CD14-positive monocyte (primary cell): ENCODE data around the gene FAM219B. TPM values are rescaled to one million over a fixed set of nuclear protein-coding genes. Genes with fewer than 3 reads are reported as not detected.

Experiments used
- DNase-seq, 3 donors: peaks; one replicate each; pipeline ENCODE4 v3.0.0-alpha.2; 2011 to 2022
- H2AFZ ChIP-seq: 2 replicates; pipeline ENCODE4 v1.6.0; 2012; ENCODE audit warnings: mild to moderate bottlenecking, low read depth, low read length, inconsistent platforms; ENCODE audit not compliant: insufficient read depth, poor library complexity, severe bottlenecking
- H3K27ac ChIP-seq, 2 donors: 1 replicate in 1 of 2; 2 replicates in 1 of 2; pipeline ENCODE4 v1.5.1; 2012 to 2013; ENCODE audit warnings: low read length in 2 of 2, control low read depth in 1 of 2, inconsistent platforms in 1 of 2, low read depth in 1 of 2, mild to moderate bottlenecking in 1 of 2
- H3K27me3 ChIP-seq, 2 donors: one replicate each; pipeline versions ENCODE4 v1.6.0 to v1.6.1; 2011 to 2013; ENCODE audit warnings: low read length in 2 of 2; ENCODE audit not compliant: control insufficient read depth in 2 of 2, insufficient read depth in 2 of 2
- H3K36me3 ChIP-seq, 2 donors: replicated peaks in 1 of 2; 1 replicate in 1 of 2; 2 replicates in 1 of 2; pipeline versions ENCODE4 v1.5.1 to v1.6.1; 2012 to 2013; ENCODE audit warnings: low read length in 2 of 2, control low read depth in 1 of 2, inconsistent platforms in 1 of 2, mild to moderate bottlenecking in 1 of 2; ENCODE audit not compliant: insufficient read depth in 2 of 2, control insufficient read depth in 1 of 2
- H3K4me1 ChIP-seq, 2 donors: 1 replicate in 1 of 2; 2 replicates in 1 of 2; pipeline versions ENCODE4 v1.5.1 to v1.6.1; 2012 to 2013; ENCODE audit warnings: low read length in 2 of 2, control low read depth in 1 of 2, inconsistent platforms in 1 of 2, mild to moderate bottlenecking in 1 of 2, moderate library complexity in 1 of 2; ENCODE audit not compliant: insufficient read depth in 2 of 2, control insufficient read depth in 1 of 2
- H3K4me2 ChIP-seq: replicated peaks from 2 replicates; pipeline ENCODE3; 2012; ENCODE audit warnings: low read length, moderate library complexity, mild to moderate bottlenecking; ENCODE audit not compliant: poor library complexity, severe bottlenecking; ENCODE audit errors: extremely low read depth
- H3K4me3 ChIP-seq, 3 experiments: fragments of 200-600 bp in 1 of 3; sonication (generic) in 1 of 3; replicated peaks in 1 of 3; 1 replicate in 2 of 3; 2 replicates in 1 of 3; pipeline ENCODE4 v1.5.1; 2011 to 2013; ENCODE audit warnings: low read length in 3 of 3, mild to moderate bottlenecking in 3 of 3, control low read depth in 2 of 3, low read depth in 2 of 3, inconsistent platforms in 1 of 3, moderate library complexity in 1 of 3
- H3K79me2 ChIP-seq: 2 replicates; pipeline ENCODE4 v1.6.0; 2012; ENCODE audit warnings: mild to moderate bottlenecking, control low read depth, inconsistent platforms, low read length, moderate library complexity; ENCODE audit not compliant: insufficient read depth
- H3K9ac ChIP-seq: 2 replicates; pipeline ENCODE4 v1.6.0; 2017; ENCODE audit warnings: low read length, mild to moderate bottlenecking; ENCODE audit not compliant: insufficient read depth, poor library complexity, severe bottlenecking
- H3K9me3 ChIP-seq, 2 donors: replicated peaks in 1 of 2; 1 replicate in 1 of 2; 2 replicates in 1 of 2; pipeline versions ENCODE4 v1.5.1 to v1.6.1; 2012 to 2013; ENCODE audit warnings: low read length in 2 of 2, control low read depth in 1 of 2; ENCODE audit not compliant: control insufficient read depth in 1 of 2, insufficient read depth in 1 of 2
- H4K20me1 ChIP-seq: 2 replicates; pipeline ENCODE4 v1.6.0; 2012; ENCODE audit warnings: mild to moderate bottlenecking, low read length, control low read depth, moderate library complexity; ENCODE audit not compliant: insufficient read depth
- H3K27ac Mint-ChIP-seq, 7 donors: one replicate each; pipeline ENCODE4 v1.8.0; 2020; ENCODE audit warnings: mild to moderate bottlenecking in 7 of 7, mixed read lengths in 7 of 7, moderate library complexity in 6 of 7, inconsistent platforms in 2 of 7
- H3K27me3 Mint-ChIP-seq, 3 donors: one replicate each; pipeline ENCODE4 v1.8.0; 2021 to 2022; ENCODE audit warnings: low read depth in 3 of 3, mild to moderate bottlenecking in 3 of 3, mixed read lengths in 3 of 3, moderate library complexity in 3 of 3, inconsistent platforms in 1 of 3
- H3K36me3 Mint-ChIP-seq, 2 donors: one replicate each; pipeline ENCODE4 v1.8.0; 2020; ENCODE audit warnings: mixed read lengths in 2 of 2, inconsistent platforms in 1 of 2, mild to moderate bottlenecking in 1 of 2
- H3K4me1 Mint-ChIP-seq: one replicate; pipeline ENCODE4 v1.8.0; 2020; ENCODE audit warnings: mild to moderate bottlenecking, mixed read lengths
- H3K4me3 Mint-ChIP-seq, 2 donors: one replicate each; pipeline ENCODE4 v1.8.0; 2020; ENCODE audit warnings: mild to moderate bottlenecking in 2 of 2, mixed read lengths in 2 of 2, moderate library complexity in 1 of 2
- H3K9me3 Mint-ChIP-seq, 7 donors: one replicate each; pipeline ENCODE4 v1.8.0; 2020 to 2022; ENCODE audit warnings: mixed read lengths in 7 of 7, mild to moderate bottlenecking in 6 of 7, moderate library complexity in 6 of 7, inconsistent platforms in 2 of 7
- WGBS: methylation state at CpG from one replicate; pipeline ENCODE4 v1.1.5; 2013; ENCODE audit warnings: missing lambda C conversion rate; ENCODE audit not compliant: insufficient coverage; 5-methylcytosine and 5-hydroxymethylcytosine counted together
- intact Hi-C, 2 donors: fragments of 100-400 bp; cut with micrococcal nuclease; formaldehyde crosslinking; loops; one replicate each; pipeline versions ENCODE4 v1.15.0 to v1.15.1; 2023
- polyA plus RNA-seq, 3 donors: library from polyadenylated mRNA; depleted of rRNA in 1 of 3; unstranded in 2 of 3; stranded (reverse) in 1 of 3; fragments of 300-500 nt in 2 of 3; fragments of >200 nt in 1 of 3; fragmentation: Illumina TruSeq in 2 of 3; gene quantifications; 1 replicate in 2 of 3; 2 replicates in 1 of 3; pipeline ENCODE4 v1.2.3, GENCODE V29; 2012 to 2021
- TF ChIP-seq, protein P1 (sequence below): fragments of 200-600 bp; IDR thresholded peaks from one replicate; pipeline ENCODE4 v1.8.0; 2022; ENCODE audit warnings: antibody characterized with exemption, mild to moderate bottlenecking

The FAM219B gene
- polyA plus RNA-seq, 3 donors, result 11.7 to 53.9 (median 17.1) TPM

DNA sequence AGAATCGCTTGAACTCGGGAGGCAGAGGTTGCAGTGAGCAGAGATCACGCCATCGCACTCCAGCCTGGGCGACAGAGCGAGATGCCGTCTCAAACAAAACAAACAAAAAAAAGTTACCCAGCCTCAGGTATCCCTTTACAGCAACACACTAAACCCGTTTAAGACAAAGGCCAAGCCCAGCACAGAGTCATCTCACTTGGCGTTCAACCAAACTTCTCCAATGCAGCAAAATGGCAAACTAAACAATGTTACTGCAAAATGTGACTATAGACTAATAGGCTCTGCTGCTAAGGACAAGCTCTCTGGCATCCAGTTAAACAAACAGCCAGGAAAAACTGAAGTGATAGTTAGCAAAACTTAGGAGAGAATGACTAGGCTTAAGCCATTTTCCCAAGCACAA, 6.4 kb upstream of the FAM219B start:
- peaks cover 33 to 71% of the 10 kb centered on the region in 2 donors for H3K36me3 Mint-ChIP-seq
- H2AFZ ChIP-seq, result no peak overlapping the region
- no peak overlapping the region for H3K9ac ChIP-seq
- no peak overlapping the region for H3K4me3 Mint-ChIP-seq
- intact Hi-C loops, result no loop called here
- H3K4me1 Mint-ChIP-seq, result no peaks in the 10 kb centered on the region
- no peak for DNase-seq
- H3K4me2 ChIP-seq, result no peak overlapping the region
- H3K27me3 Mint-ChIP-seq, result peaks cover 0 to 2% (median 0%) of the 10 kb centered on the region in 3 donors
- no peaks in the 10 kb centered on the region for H3K9me3 ChIP-seq
- TF ChIP-seq, protein P1, sequence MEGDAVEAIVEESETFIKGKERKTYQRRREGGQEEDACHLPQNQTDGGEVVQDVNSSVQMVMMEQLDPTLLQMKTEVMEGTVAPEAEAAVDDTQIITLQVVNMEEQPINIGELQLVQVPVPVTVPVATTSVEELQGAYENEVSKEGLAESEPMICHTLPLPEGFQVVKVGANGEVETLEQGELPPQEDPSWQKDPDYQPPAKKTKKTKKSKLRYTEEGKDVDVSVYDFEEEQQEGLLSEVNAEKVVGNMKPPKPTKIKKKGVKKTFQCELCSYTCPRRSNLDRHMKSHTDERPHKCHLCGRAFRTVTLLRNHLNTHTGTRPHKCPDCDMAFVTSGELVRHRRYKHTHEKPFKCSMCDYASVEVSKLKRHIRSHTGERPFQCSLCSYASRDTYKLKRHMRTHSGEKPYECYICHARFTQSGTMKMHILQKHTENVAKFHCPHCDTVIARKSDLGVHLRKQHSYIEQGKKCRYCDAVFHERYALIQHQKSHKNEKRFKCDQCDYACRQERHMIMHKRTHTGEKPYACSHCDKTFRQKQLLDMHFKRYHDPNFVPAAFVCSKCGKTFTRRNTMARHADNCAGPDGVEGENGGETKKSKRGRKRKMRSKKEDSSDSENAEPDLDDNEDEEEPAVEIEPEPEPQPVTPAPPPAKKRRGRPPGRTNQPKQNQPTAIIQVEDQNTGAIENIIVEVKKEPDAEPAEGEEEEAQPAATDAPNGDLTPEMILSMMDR, result no peak
- no peaks in the 10 kb centered on the region for H3K4me1 ChIP-seq
- no peaks in the 10 kb centered on the region for H3K27me3 ChIP-seq
- no peak overlapping the region for H3K27ac Mint-ChIP-seq
- H3K36me3 ChIP-seq, result peaks cover 38 to 66% of the 10 kb centered on the region in 2 donors
- H4K20me1 ChIP-seq, result no peaks in the 10 kb centered on the region
- no peak overlapping the region for H3K27ac ChIP-seq
- H3K79me2 ChIP-seq, result no peaks in the 10 kb centered on the region
- H3K4me3 ChIP-seq, result no peak overlapping the region
- WGBS, result 86% methylated on average over 9 of the region's 9 CpGs
- no peaks in the 10 kb centered on the region for H3K9me3 Mint-ChIP-seq

DNA sequence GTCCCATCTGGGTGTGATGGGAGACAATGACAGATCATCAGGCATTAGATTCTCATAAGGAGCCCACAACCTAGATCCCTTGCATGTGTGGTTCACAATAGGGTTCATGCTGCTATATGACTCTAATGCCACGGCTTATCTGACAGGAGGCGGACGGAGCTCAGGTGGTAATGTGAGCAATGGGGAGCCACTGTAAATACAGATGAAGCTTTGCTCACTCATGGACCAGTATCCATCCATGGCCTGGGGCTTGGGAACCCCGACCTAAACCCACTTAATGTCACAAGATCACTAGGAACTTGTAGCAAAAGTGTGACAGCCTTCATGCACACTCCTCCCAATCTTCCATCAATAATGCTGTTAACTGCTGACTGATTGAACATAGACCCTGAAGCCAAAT, 2.0 kb upstream of the FAM219B start:
- peaks cover 19 to 47% of the 10 kb centered on the region in 2 donors for H3K36me3 Mint-ChIP-seq
- peaks cover 18 to 26% of the 10 kb centered on the region in 2 donors for H3K4me1 ChIP-seq
- H3K36me3 ChIP-seq, result peaks cover 18 to 42% of the 10 kb centered on the region in 2 donors
- H3K4me3 ChIP-seq, result no peak overlapping the region
- DNase-seq, result no peak
- peaks cover 0 to 2% (median 0%) of the 10 kb centered on the region in 7 donors for H3K9me3 Mint-ChIP-seq
- H3K79me2 ChIP-seq, result peaks cover 23% of the 10 kb centered on the region
- no CpG with 5 or more reads among the region's 4 CpGs for WGBS
- TF ChIP-seq, protein P1, result no peak
- no peaks in the 10 kb centered on the region for H3K9me3 ChIP-seq
- no peak overlapping the region for H3K27ac ChIP-seq
- H3K9ac ChIP-seq, result no peak overlapping the region
- no peak overlapping the region for H3K27ac Mint-ChIP-seq
- no peaks in the 10 kb centered on the region for H3K27me3 ChIP-seq
- no peak overlapping the region for H3K4me3 Mint-ChIP-seq
- peaks cover 0 to 3% (median 0%) of the 10 kb centered on the region in 3 donors for H3K27me3 Mint-ChIP-seq
- H2AFZ ChIP-seq, result no peak overlapping the region
- no peak overlapping the region for H3K4me2 ChIP-seq
- peaks cover 24% of the 10 kb centered on the region for H3K4me1 Mint-ChIP-seq
- H4K20me1 ChIP-seq, result no peaks in the 10 kb centered on the region
- intact Hi-C loops, result loop anchor here (10.0 kb wide), 1 partner anchor 64 kb away; the partner anchor contains the start of gene ULK3 (in 2 of the 2)
